ENCODE measurements around the gene CRLF2. TPM values are rescaled to one million over a fixed set of nuclear protein-coding genes. Genes with fewer than 3 reads are reported as not detected.
"Not testable (repeated sequence)": the region's sequence is repeated elsewhere in the genome, so short reads cannot be mapped to it uniquely, and the experiment has no call there.

The CRLF2 gene
- total and polyA plus RNA-seq, 4 donors, result 0.23 to 0.42 TPM; not detected in 2

- DNase-seq (no peak), ATAC-seq (ENCODE audit: low FRiP score) (no peak)
- intact Hi-C loops (cut with DNase I), result no loop called here
- Histone ChIP-seq H3K27ac (ENCODE audit: low read depth in 1 of 2, low read length in 2 of 2) (no peak overlapping the region), H3K4me3 (ENCODE audit: low read length in 2 of 2) (no peak overlapping the region), H3K4me1 (ENCODE audit: control insufficient read depth in 1 of 2, insufficient read depth in 2 of 2, low read length in 2 of 2) (no peaks in the 10 kb centered on the region), H3K36me3 (ENCODE audit: control insufficient read depth in 1 of 2, insufficient read depth in 2 of 2, low read length in 1 of 2) (no peaks in the 10 kb centered on the region), H3K27me3 (ENCODE audit: control insufficient read depth in 1 of 2, insufficient read depth in 2 of 2, low read length in 1 of 2) (no peaks in the 10 kb centered on the region), H3K9me3 (ENCODE audit: control insufficient read depth, low read length) (no peaks in the 10 kb centered on the region)
- WGBS, 2 donors, result 82 to 93% methylated on average over 10 of the region's 10 CpGs
These were observed 16.0 kb downstream of the CRLF2 start for GRCh38 chrX:1196436-1196835.

DNA sequence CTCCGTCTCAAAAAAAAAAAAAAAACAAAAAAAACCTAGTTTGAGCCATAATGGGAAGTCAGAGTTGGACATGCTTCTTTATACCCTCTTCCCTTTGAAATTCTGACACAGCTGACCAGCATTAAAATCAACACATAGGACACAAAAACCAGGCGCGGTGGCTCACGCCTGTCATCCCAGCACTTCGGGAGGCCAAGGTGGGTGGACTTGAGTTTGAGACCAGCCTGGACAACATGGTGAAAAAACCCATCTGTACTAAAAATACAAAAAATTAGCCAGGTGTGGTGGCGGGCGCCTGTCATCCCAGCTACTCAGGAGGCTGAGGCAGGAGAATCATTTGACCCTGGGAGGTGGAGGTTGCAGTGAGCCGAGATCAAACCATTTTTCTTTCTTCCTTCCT is 20.3 kb downstream of the CRLF2 start:
- intact Hi-C loops (cut with DNase I); H3K4me1 ChIP-seq (ENCODE audit: control insufficient read depth in 1 of 2, insufficient read depth in 2 of 2, low read length in 2 of 2); ATAC-seq (ENCODE audit: low FRiP score); H3K27me3 ChIP-seq (ENCODE audit: control insufficient read depth in 1 of 2, insufficient read depth in 2 of 2, low read length in 1 of 2); H3K9me3 ChIP-seq (ENCODE audit: control insufficient read depth, low read length); DNase-seq; H3K27ac ChIP-seq (ENCODE audit: low read depth in 1 of 2, low read length in 2 of 2); H3K36me3 ChIP-seq (ENCODE audit: control insufficient read depth in 1 of 2, insufficient read depth in 2 of 2, low read length in 1 of 2); H3K4me3 ChIP-seq (ENCODE audit: low read length in 2 of 2): not testable (repeated sequence)
- WGBS, 2 donors, result 76 to 88% methylated on average over 7 of the region's 8 CpGs

DNA sequence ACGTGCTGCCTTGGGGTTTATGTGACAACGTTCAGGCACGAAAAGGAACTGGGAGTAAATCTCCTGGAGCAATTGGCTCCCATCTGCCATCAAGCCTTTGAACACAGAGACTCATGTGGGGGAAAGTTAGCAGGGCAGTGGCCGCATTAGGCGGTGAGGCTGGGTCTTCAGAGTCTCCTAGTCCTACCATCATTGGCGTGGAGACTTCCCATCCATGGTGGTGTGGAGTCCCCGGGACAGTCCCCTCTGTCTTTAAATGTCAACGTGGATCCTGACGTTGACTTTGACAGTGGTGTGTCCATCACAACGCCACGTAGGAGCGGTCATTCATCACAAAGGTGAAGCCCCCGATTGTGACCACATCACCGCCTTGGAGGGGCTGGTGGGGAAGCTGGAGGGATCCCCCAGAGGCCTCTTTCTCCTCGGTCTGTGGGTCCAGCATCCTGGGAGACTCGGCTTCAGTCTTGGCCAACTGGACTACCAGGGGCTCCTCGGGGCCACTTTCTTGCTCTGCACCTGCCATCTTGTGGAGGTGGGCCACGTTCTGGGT is 21.8 kb downstream of the CRLF2 start:
- no peaks in the 10 kb centered on the region for H3K4me1 ChIP-seq (ENCODE audit: control insufficient read depth in 1 of 2, insufficient read depth in 2 of 2, low read length in 2 of 2)
- H3K27me3 ChIP-seq (ENCODE audit: control insufficient read depth in 1 of 2, insufficient read depth in 2 of 2, low read length in 1 of 2), result no peaks in the 10 kb centered on the region
- intact Hi-C loops (cut with DNase I), result no loop called here
- H3K4me3 ChIP-seq (ENCODE audit: low read length in 2 of 2), result no peak overlapping the region
- no peak for ATAC-seq (ENCODE audit: low FRiP score)
- 82 to 88% methylated on average over 18 of the region's 18 CpGs for WGBS, 2 donors
- no peak overlapping the region for H3K27ac ChIP-seq (ENCODE audit: low read depth in 1 of 2, low read length in 2 of 2)
- peaks cover 2% of the 10 kb centered on the region for H3K9me3 ChIP-seq (ENCODE audit: control insufficient read depth, low read length)
- H3K36me3 ChIP-seq (ENCODE audit: control insufficient read depth in 1 of 2, insufficient read depth in 2 of 2, low read length in 1 of 2), result no peaks in the 10 kb centered on the region
- no peak for DNase-seq

DNA sequence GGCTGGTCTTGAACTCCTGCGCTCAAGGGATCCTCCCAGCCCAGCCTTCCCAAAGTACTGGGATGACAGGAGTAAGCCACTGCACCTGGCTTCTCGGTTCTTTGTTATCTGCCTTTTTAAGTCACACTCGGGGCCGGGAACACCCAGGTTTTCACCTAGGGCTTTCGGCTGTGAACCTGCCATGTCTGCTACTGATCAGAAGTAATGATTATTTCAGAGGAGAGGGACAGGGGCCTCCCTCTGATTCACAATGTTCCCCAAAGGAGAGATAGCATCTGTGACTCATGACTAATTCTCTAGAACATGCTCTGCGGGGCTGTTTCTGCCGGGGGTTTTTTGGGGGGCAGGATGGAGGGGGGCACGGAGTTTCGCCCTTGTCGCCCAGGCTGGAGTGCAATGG is 26.9 kb downstream of the CRLF2 start:
- no peak overlapping the region for H3K4me3 ChIP-seq (ENCODE audit: low read length in 2 of 2)
- H3K9me3 ChIP-seq (ENCODE audit: control insufficient read depth, low read length), result peaks cover 2% of the 10 kb centered on the region
- H3K27me3 ChIP-seq (ENCODE audit: control insufficient read depth in 1 of 2, insufficient read depth in 2 of 2, low read length in 1 of 2), result no peaks in the 10 kb centered on the region
- ATAC-seq (ENCODE audit: low FRiP score) (no peak), DNase-seq (no peak)
- no peak overlapping the region for H3K27ac ChIP-seq (ENCODE audit: low read depth in 1 of 2, low read length in 2 of 2)
- intact Hi-C loops (cut with DNase I), result no loop called here
- 82 to 91% methylated on average over 10 of the region's 10 CpGs for WGBS, 2 donors
- H3K4me1 ChIP-seq (ENCODE audit: control insufficient read depth in 1 of 2, insufficient read depth in 2 of 2, low read length in 2 of 2), result no peaks in the 10 kb centered on the region
- no peaks in the 10 kb centered on the region for H3K36me3 ChIP-seq (ENCODE audit: control insufficient read depth in 1 of 2, insufficient read depth in 2 of 2, low read length in 1 of 2)

- no peak for DNase-seq
- Histone ChIP-seq H3K4me1 (ENCODE audit: control insufficient read depth in 1 of 2, insufficient read depth in 2 of 2, low read length in 2 of 2) (no peaks in the 10 kb centered on the region), H3K27me3 (ENCODE audit: control insufficient read depth in 1 of 2, insufficient read depth in 2 of 2, low read length in 1 of 2) (no peaks in the 10 kb centered on the region), H3K9me3 (ENCODE audit: control insufficient read depth, low read length) (no peaks in the 10 kb centered on the region), H3K36me3 (ENCODE audit: control insufficient read depth in 1 of 2, insufficient read depth in 2 of 2, low read length in 1 of 2) (no peaks in the 10 kb centered on the region), H3K27ac (ENCODE audit: low read depth in 1 of 2, low read length in 2 of 2) (no peak overlapping the region), H3K4me3 (ENCODE audit: low read length in 2 of 2) (no peak overlapping the region)
- intact Hi-C loops (cut with DNase I), result no loop called here
- no peak for ATAC-seq (ENCODE audit: low FRiP score)
- 48 to 60% methylated on average over 4 of the region's 4 CpGs for WGBS, 2 donors
These were observed 30.2 kb downstream of the CRLF2 start for GRCh38 chrX:1182211-1182610.

DNA sequence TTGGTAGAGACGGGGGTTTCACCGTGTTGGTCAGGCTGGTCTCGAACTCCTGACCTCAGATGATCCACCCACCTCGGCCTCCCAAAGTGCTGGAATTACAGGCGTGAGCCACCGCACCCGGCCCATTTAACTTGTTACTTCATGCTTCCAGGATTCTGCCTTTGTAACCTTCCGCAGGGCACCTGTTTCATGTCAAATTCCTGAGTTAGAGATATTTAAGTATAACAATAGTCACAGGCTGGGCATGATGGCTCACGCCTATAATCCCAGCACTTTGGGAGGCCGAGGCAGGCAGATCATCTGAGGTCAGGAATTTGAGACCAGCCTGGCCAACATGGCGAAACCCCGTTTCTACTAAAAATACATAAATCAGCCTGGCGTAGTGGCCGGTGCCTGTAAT is 30.8 kb downstream of the CRLF2 start:
- H3K27ac ChIP-seq (ENCODE audit: low read depth in 1 of 2, low read length in 2 of 2); intact Hi-C loops (cut with DNase I); ATAC-seq (ENCODE audit: low FRiP score); H3K4me1 ChIP-seq (ENCODE audit: control insufficient read depth in 1 of 2, insufficient read depth in 2 of 2, low read length in 2 of 2); H3K27me3 ChIP-seq (ENCODE audit: control insufficient read depth in 1 of 2, insufficient read depth in 2 of 2, low read length in 1 of 2); H3K9me3 ChIP-seq (ENCODE audit: control insufficient read depth, low read length); DNase-seq; H3K4me3 ChIP-seq (ENCODE audit: low read length in 2 of 2); H3K36me3 ChIP-seq (ENCODE audit: control insufficient read depth in 1 of 2, insufficient read depth in 2 of 2, low read length in 1 of 2): not testable (repeated sequence)
- WGBS, 2 donors, result 70 to 76% methylated on average over 14 of the region's 14 CpGs

DNA sequence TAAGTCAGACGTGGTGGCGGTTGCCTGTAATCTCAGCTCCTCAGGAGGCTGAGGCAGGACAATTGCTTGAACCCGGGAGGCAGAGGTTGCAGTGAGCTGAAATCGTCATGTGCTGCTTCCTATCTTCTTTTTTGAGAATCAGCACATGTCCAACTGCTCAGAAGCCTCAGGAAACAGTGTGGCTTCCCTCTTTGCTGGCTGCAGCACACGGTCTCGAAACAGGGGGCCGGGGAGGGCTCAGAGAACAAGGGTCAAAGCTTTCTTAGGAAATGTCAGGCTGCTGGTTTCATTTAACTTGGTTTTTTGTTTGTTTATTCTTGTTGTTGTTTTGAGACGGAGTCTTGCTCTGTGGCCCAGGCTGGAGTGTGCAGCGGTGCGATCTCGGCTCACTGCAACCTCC is 31.3 kb downstream of the CRLF2 start:
- Histone ChIP-seq H3K4me1 (ENCODE audit: control insufficient read depth in 1 of 2, insufficient read depth in 2 of 2, low read length in 2 of 2) (no peaks in the 10 kb centered on the region), H3K36me3 (ENCODE audit: control insufficient read depth in 1 of 2, insufficient read depth in 2 of 2, low read length in 1 of 2) (no peaks in the 10 kb centered on the region), H3K9me3 (ENCODE audit: control insufficient read depth, low read length) (no peaks in the 10 kb centered on the region), H3K4me3 (ENCODE audit: low read length in 2 of 2) (no peak overlapping the region), H3K27me3 (ENCODE audit: control insufficient read depth in 1 of 2, insufficient read depth in 2 of 2, low read length in 1 of 2) (no peaks in the 10 kb centered on the region), H3K27ac (ENCODE audit: low read depth in 1 of 2, low read length in 2 of 2) (no peak overlapping the region)
- ATAC-seq (ENCODE audit: low FRiP score) (no peak), DNase-seq (no peak)
- WGBS, 2 donors, result 71 to 72% methylated on average over 11 of the region's 11 CpGs
- intact Hi-C loops (cut with DNase I), result no loop called here

- Histone ChIP-seq H3K27me3 (ENCODE audit: control insufficient read depth in 1 of 2, insufficient read depth in 2 of 2, low read length in 1 of 2) (no peaks in the 10 kb centered on the region), H3K27ac (ENCODE audit: low read depth in 1 of 2, low read length in 2 of 2) (no peak overlapping the region), H3K4me1 (ENCODE audit: control insufficient read depth in 1 of 2, insufficient read depth in 2 of 2, low read length in 2 of 2) (no peaks in the 10 kb centered on the region), H3K9me3 (ENCODE audit: control insufficient read depth, low read length) (no peaks in the 10 kb centered on the region), H3K4me3 (ENCODE audit: low read length in 2 of 2) (no peak overlapping the region), H3K36me3 (ENCODE audit: control insufficient read depth in 1 of 2, insufficient read depth in 2 of 2, low read length in 1 of 2) (no peaks in the 10 kb centered on the region)
- intact Hi-C loops (cut with DNase I), result no loop called here
- WGBS, 2 donors, result 13 to 17% methylated on average over 20 of the region's 20 CpGs
- no peak for DNase-seq
- ATAC-seq (ENCODE audit: low FRiP score), result no peak
These were observed 33.8 kb downstream of the CRLF2 start for GRCh38 chrX:1178580-1179057.

GRCh38 chrX:1176531-1177320 is 35.7 kb downstream of the CRLF2 start:
- WGBS, 2 donors, result 86 to 87% methylated on average over 33 of the region's 33 CpGs
- H3K36me3 ChIP-seq (ENCODE audit: control insufficient read depth in 1 of 2, insufficient read depth in 2 of 2, low read length in 1 of 2); H3K4me1 ChIP-seq (ENCODE audit: control insufficient read depth in 1 of 2, insufficient read depth in 2 of 2, low read length in 2 of 2); H3K4me3 ChIP-seq (ENCODE audit: low read length in 2 of 2); H3K27ac ChIP-seq (ENCODE audit: low read depth in 1 of 2, low read length in 2 of 2); H3K9me3 ChIP-seq (ENCODE audit: control insufficient read depth, low read length); DNase-seq; H3K27me3 ChIP-seq (ENCODE audit: control insufficient read depth in 1 of 2, insufficient read depth in 2 of 2, low read length in 1 of 2); ATAC-seq (ENCODE audit: low FRiP score); intact Hi-C loops (cut with DNase I): not testable (repeated sequence)

Data from aorta (tissue), 5 donors.